HCEC 1CT (cell line): ENCODE results near the gene SAA4.
A peak's percentile ranks its signal among the peaks of the same experiment; 100 is the strongest.
"Not testable (repeated sequence)": the region's sequence is repeated elsewhere in the genome, so short reads cannot be mapped to it uniquely, and the experiment has no call there.

Experiments used
- DNase-seq: peaks from one replicate; pipeline ENCODE4 v3.0.0-alpha.2; 2017

The SAA4 gene, protein sequence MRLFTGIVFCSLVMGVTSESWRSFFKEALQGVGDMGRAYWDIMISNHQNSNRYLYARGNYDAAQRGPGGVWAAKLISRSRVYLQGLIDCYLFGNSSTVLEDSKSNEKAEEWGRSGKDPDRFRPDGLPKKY

DNA sequence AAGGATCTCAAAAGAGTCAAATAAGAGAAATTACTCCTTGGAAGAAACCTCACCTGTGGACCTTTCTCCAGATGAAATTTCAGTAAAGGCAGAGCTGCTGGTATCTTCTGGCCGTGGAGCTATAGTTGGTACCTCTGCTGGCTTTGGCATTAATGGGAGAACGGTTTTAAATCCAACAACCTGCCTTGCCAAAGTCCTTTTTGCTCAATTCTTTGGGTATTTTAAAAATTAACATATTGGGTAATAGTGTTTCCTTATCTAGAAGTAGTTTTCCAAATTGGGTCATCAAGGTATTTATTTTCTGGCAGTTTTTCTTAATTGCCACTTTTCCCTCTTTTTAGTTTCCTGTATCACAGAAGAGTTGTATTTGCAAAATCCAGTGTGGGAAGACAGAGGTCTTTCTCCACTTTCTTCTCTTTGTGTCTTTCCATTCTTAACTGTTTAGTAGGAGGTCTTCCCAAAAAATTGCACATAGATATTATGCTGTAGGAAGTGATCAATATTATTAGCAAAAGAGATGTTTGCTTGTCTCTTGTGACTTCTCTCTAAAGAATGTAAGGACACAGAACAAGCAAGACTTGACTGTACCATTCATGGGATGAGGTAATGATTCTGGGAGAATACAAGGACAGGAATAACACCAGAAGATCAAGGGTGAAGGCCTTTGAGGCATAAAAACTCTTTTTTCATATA, at the start of gene SAA4:
Gene SAA4, minus strand, starts transcription at position 139 of the 693 bp plus-strand sequence. CDS start 876 bp downstream, outside the sequence.
- no peak for DNase-seq

DNA sequence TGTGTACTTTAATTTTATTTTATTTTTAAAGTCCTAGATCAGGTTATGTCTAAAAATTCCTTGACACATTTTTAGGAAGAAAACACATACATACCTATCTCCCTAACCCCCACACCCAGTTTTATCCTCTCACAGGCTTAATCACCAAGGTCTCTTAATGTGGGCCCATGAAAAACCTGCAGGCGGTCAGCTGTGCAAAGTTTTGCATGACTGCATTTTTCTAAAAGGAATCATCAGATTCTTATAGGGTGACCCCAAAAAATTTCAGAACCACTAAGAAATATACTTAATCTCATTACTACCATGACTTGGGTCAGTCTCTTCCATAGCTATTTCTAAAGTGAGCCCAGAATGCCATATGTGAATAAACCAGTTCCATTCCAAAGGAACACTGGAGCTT, 49.2 kb upstream of the SAA4 start:
- DNase-seq, result peak; percentile 10

DNA sequence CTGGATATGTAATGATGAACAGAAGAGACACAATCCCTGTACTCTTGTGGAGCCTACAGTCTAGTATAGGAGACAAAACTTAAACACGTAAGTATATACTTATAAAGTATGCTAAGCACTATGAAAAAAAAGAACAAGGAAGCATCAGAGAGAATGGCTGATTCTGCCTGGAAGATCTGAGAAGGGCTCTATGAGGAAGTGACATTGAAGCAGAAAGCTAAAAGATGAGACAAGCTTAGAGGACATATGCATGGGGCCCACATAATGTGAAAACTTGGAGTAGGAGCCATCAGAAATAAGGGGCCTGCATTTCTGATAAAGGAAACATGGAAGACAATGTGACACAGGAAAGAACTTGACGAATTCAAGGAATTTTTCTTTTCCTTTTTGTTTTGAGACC, 46.0 kb upstream of the SAA4 start:
- DNase-seq, result no peak

DNA sequence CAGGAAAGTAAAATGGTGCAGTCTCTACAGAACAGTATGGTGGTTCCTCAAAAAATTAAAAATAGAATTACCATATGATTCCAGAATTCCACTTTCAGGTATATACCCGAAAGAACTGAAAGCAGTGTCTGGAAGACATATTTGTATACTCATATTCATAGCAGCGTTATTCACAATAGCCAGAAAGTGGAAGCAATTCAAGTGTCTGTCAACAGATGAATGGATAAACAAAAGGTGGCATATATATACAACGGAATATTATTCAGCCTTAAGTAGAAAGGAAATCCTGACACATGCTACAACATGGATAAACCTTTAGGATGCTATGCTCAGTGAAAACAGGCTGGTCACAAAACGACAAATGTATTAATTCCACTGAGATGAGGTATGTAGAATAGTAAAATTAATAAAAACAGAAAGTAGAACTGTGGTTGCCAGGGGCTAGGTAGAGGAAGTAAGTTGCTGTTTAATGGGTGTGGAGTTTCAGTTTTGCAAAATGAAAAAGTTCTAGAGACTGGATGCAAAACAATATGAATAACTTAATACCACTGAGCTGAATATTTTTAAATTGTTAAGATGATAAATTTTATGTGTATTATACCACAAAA, 43.9 kb upstream of the SAA4 start:
- no peak for DNase-seq

DNA sequence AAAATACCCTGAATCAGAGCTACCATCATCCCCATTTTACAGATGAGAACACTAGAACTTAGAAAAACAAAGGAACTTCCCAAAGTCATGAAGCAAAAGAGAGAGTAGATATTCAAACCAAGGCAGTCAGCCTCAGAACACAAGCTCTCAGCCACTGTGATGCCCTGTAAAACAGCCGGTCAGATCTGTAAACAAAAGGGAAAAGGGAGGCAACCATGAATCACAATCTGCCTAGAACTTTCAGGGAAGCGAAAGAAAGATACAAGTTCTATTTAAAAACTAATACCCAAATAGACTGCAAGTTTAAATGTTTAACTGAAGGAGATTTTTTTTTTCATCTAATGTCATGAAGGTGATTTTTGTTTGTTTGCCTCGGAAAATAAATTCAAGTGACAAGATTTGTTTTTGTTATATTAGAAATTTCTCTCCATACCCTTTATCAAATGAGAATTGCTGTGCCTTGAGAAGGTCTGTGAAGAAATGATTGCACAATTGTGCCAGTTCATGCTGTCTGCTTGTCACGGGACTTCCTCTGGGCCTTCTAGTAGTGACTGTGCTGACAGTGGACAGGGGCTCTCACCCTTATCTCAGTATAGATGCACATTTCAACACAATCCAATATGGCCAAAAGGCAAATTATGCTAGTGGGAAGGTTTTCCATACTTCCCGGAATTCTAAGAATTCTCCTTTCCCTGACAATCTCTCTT, 41.1 kb upstream of the SAA4 start:
- no peak for DNase-seq

DNA sequence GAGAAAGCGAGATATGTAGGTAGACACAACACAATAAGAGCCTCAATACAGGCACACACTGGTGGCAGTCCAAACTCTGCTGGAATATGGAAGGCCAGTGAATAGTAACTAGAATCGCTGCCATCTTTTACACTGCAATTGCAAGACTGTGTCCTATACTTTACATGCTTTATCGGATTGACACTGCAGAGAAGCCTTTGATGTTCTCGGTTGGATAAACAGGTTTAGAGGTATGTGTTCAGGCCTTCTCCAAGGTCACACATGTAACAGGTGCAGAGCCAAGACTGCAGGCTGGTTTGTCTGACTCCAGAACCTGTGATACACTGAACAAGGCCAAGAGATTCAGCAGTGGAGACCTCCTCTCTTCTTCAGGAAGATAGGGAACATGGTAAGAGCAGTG, 34.6 kb upstream of the SAA4 start:
- no peak for DNase-seq

DNA sequence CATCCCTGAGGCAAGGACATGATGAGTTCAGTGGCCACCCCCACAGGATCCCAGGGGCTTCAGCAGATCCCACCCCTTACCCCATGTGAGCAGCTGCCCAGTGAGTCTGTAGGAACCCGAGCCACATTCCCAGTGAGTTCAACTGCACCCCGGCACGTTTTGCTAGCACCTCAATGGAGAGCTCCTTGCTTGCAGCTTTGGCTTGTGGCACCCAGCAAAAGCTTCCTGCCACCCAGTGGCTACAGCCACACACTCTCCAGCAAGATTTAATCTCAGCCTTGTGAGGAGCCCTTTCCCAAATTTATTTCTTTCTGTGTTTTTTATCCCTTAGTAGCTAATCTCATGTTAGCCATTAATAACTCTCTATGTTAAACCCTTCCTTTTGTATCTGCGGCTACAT, 33.5 kb upstream of the SAA4 start:
- no peak for DNase-seq

DNA sequence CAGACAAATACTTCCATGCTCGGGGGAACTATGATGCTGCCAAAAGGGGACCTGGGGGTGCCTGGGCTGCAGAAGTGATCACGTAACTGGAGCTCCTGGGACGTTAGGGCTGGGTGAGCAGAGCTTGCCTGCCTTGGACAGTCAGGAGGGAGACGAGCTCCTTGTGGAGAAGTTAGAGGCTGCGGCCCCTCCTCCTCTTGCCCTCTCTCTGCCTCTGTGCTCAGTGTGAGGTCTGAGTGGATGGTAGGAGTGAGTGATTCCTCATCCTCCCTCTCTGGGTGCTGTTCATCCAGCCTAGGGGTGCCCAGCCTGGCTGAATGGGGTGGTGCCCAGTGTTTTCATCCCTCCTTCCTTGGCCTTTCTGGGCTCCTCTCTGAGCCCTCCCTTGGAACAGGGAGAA, 32.6 kb upstream of the SAA4 start:
- DNase-seq, result not testable (repeated sequence)

DNA sequence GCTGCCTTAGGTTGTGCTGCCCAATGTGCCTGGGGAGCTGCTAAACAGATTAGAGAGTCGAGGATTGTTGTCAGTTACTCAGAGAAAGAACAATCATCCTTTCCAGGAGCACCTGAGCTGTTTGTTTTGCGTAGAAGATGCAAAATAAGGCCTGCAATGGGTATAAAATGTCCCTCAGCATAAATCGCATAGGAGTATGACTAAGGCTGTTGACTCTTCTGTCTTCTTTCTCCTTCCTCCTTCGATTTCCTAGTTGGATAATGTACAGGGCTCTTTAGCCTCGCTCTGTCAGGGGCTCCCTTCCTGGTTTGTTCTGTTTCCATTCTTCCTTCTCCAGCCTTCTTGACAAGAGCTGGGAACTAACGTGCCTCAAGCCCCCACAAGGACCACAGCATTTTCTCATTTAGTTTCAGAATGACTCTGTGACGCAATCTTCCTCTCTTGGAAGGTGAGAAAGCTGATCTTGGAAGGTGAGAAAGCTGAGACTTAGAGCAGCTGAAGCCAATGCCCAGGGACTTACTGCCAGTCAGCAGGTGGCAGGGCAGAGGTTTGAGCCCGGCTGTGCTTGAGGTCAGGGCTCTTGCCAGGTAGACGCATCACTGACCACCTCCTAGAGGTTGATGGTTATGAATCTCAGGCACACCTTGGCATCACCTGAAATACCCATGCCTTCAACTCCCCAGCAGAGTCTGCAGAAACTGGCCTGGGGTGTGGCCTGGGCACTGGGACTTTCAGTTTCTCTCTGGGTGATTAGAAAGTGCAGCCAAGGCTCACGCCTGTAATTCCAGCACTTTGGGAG, 30.9 kb upstream of the SAA4 start:
- not testable (repeated sequence) for DNase-seq

DNA sequence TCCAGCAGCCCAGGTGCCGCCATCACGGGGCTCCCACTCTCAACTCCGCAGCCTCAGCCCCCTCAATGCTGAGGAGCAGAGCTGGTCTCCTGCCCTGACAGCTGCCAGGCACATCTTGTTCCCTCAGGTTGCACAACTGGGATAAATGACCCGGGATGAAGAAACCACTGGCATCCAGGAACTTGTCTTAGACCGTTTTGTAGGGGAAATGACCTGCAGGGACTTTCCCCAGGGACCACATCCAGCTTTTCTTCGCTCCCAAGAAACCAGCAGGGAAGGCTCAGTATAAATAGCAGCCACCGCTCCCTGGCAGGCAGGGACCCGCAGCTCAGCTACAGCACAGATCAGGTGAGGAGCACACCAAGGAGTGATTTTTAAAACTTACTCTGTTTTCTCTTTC, 29.3 kb upstream of the SAA4 start, which contains the start of gene SAA1:
Gene SAA1, plus strand, starts transcription at position 316 of the 400 bp plus-strand sequence. CDS start 624 bp downstream, outside the sequence.
- peak; percentile 20 for DNase-seq

DNA sequence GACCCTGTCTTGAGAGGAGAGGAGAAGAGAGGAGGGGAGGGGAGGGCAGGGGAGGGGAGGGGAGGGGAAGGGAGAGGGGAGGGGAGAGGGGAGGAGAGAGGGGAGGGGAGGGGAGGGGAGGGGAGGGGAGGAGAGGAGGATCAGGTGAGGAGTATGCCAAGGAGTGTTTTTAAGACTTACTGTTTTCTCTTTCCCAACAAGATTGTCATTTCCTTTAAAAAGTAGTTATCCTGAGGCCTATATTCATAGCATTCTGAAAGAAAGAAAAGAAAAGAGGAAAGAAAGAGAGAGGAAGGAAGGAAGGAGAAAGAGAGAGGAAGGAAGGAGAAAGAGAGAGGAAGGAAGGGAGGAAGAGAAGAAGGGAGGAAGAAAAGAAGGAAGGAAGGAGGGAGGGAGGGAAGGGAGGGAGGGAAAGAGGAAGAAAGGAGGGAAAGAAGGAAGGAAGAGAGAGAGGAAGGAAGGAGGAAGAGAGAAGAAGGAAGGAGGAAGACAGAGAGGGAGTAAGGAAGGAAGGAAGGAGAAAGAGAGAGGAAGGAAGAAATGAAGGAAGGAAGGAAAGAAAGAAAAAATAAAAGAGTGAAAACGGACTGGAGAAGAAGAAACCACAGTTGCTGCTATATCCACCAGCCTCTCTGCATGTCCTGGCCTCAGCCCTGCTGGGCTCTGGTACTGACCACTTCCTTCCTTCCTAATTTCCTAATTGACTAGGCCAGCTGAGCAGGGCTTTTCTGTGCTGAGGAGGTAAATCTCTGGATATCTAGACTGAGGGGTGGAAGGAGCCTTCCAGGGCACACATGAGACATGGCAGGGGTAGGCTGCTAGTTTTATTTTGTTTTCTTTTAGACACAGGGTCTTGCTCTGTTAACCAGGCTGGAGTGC, 28.3 kb upstream of the SAA4 start:
- no peak for DNase-seq

DNA sequence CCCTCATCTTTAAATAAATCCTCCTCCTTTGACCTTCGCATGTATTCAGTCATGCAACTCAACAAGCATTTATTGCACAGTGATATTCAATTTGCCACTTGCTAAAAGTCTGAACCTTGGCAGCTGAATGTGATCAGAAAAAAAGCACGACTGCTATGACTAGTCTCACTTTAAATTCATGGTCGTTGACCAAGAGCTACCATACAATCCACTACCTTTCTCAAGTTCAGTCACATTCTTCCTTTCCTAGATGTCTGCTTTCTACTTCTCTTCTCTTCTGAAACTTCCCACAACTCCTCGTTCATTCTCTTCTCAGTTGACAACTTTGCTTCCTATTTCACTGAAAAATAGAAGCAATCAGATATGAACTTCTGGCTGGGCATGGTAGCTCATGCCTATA, 27.4 kb upstream of the SAA4 start:
- DNase-seq, result no peak

DNA sequence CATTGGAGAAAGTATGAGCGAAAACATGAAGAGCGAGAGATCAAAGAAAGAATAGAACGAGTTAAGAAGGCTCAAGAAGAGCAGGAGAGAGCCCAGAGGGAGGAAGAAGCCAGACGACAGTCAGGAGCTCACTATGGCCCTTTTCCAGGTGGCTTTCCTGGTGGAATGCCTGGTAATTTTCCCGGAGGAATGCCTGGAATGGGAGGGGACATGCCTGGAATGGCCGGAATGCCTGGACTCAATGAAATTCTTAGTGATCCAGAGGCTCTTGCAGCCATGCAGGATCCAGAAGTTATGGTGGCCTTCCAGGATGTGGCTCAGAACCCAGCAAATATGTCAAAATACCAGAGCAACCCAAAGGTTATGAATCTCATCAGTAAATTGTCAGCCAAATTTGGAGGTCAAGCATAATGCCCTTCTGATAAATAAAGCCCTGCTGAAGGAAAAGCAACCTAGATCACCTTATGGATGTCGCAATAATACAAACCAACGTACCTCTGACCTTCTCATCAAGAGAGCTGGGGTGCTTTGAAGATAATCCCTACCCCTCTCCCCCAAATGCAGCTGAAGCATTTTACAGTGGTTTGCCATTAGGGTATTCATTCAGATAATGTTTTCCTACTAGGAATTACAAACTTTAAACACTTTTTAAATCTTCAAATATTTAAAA, 26.2 kb upstream of the SAA4 start:
- not testable (repeated sequence) for DNase-seq

DNA sequence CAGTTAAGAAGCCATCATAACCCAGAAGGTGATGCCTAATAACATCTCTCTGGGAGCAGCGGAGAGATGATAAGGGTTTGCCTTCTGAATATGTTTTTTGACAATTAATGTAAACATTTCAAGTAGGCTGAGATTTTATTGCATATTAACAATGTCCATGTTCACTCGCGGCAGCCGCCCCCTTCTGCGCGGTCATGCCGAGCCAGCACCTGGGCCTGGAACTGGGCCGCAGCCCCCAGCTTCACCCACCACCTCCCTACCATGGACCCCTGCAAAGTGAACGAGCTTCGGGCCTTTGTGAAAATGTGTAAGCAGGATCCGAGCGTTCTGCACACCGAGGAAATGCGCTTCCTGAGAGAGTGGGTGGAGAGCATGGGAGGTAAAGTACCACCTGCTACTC, 25.1 kb upstream of the SAA4 start:
- DNase-seq, result no peak

DNA sequence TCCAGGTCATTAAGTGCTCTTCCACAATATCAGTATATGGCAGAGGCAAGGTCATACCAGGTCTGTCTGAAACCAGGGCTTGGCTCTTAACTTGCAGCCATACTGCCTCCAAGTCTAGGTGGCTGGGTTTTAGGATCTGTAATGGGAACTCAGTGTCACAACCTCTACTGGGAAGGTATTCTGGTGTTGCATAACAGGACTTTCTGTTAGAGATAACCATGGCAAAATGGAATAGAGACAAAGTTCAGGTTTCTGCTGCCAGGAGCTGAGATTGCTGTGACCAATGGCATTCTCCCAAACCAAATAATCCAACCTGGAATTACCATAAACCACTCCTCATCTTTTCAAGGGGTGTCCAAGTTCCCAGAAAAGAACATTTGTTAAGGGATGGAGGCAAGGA, 22.7 kb upstream of the SAA4 start:
- DNase-seq, result no peak

DNA sequence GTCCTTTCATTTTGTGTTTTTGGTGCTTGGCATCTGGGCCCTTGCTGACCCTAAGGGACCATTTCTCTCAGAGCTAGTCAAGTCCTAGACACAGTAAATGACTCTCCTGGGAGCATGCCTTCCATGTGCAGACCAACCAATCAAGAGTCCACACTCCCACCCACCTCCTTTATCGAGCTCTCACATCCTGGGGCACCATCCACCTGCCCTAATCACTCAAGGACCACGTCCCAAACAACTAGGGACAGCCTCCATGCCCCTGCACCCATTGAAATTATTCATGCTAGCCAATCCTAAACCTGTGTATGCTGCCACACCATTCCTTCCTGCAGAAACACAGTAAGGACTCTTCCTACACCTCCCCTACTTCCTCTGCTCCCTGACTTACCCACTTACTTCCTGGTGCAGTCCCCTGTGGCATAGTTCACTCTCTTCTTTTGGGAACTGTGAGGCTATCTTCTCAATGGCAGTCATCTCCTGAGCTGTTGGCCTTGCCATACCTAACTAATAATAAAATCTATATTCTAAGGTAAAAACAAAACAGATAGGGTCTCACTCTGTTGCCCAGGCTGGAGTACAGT, 18.3 kb upstream of the SAA4 start:
- no peak for DNase-seq

DNA sequence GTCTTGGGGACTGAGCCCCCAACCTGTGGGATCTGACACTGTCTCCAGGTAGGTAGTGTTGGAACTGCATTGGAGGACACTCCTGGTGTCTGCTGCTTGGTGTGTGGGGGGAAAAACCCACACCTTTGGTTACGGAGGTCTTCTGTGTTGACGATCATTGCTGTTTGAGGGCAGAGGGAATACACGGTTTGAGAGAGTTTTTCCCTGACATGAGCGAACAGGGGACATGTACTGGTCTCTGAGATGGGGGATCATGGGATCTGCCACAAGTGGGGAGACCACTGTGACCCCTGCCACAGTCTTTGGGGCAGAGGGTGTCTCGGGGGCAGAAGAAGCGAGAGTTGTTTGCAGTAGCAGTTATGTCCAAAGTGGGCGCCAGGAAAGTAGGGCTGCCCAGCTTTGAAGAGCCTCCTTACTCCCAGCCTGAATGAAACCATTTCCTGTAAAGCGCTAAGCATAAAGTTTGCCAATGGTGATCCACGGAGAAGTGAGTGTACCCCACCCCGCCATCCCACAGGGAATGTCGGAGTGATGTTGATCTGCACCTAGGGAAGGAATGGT, 17.3 kb upstream of the SAA4 start:
- no peak for DNase-seq

DNA sequence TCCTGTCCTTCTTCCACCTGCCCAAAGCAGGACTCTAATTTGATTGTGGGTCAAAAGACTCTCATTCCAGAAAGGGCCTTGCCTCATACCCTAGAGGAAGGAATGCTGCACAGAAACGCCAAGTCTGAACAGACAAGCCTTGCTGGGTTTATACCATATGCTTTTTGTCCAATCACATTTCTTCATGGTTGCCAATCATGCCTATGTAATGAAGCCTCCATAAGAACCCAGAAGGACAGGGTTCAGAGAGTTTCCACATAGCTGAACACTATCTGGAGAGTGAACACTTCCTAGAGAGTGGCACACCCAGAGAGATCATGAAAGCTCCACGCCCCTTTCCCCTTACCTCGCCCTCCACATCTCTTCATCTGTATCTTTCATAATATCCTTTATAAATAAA, 16.6 kb upstream of the SAA4 start:
- DNase-seq, result peak; percentile 6

DNA sequence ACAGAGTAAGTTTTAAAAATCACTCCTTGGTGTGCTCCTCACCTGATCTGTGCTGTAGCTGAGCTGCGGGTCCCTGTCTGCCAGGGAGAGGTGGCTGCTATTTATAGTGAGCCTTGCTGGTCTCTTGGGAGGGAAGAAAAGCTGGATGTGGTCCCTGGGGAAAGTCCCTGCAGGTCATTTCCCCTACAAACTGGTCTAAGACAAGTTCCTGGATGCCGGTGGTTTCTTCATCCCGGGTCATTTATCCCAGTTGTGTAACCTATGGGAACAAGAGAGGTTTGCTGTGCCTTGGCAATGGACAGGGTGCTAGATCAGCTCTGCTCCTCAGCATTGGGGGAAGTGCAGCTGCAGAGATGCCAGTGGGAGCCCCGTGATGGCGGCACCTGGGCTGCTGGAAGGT, 12.0 kb upstream of the SAA4 start, which contains the start of gene SAA2:
Gene SAA2, minus strand, starts transcription at position 108 of the 400 bp plus-strand sequence. CDS start 657 bp downstream, outside the sequence.
- no peak for DNase-seq

DNA sequence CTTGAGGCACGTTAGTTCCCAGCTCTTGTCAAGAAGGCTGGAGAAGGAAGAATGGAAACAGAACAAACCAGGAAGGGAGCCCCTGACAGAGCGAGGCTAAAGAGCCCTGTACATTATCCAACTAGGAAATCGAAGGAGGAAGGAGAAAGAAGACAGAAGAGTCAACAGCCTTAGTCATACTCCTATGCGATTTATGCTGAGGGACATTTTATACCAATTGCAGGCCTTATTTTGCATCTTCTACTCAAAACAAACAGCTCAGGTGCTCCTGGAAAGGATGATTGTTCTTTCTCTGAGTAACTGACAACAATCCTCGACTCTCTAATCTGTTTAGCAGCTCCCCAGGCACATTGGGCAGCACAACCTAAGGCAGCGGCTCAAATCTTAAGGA, 10.6 kb upstream of the SAA4 start:
- DNase-seq, result not testable (repeated sequence)
